ENCODE measurements around the gene PLSCR2.
"Not testable (repeated sequence)": the region's sequence is repeated elsewhere in the genome, so short reads cannot be mapped to it uniquely, and the experiment has no call there.

PLSCR2 gene, protein sequence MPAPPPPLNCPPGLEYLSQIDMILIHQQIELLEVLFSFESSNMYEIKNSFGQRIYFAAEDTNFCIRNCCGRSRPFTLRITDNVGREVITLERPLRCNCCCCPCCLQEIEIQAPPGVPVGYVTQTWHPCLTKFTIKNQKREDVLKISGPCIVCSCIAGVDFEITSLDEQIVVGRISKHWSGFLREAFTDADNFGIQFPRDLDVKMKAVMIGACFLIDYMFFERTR

DNA sequence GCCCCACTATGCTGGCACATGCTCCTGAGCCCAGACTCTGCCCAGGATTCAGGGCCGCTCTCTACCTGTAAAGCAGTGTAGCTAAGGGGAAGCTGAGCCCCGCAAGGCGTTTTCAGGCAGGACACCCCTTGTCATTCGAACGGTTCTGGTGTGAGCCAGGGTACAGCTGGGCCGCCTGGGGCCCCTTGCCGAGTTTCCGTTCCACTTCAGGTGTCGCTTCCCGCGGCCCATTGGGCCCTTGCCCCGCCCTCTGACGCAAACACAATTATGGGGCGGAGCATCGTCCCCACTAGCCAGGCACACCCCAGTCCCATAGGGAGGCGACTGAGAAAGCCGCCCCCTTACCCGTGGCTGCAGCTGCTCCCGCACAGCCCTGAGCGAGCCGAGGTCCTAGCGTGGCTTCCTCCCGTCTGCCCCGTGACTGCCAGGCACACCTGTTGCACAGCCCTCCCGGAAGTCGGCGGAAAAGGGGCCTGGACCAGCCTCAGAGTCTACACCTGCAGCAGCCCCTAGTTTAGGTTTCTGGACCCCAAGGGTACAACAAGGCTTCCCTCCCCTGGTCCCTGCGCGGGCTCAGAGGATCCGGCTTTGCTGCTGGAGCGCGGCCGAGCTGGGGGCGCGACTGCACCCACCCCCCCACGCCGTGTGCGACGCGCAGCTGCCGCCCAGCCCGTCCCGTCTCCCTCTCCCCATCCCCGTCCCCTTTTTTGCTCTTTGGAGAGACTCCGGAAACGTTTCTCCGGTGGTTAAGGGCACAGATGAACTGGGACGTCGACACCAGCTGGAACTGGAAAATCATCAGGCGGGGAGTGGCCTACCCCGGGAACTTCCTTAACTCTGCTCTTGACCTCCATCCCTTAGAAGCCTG, at the start of gene PLSCR2:
Gene PLSCR2 (minus strand): TSS at position 412 of the 868 bp plus-strand sequence. CDS start 9,657 bp downstream, outside the sequence.
- DNase-seq, result peak; percentile 80

GRCh38 chr3:146517684-146518435, 48.5 kb upstream of the PLSCR2 start:
- DNase-seq, result no peak

GRCh38 chr3:146513386-146514051, 44.2 kb upstream of the PLSCR2 start:
- no peak for DNase-seq

GRCh38 chr3:146511402-146512134, 42.2 kb upstream of the PLSCR2 start:
- no peak for DNase-seq

DNA sequence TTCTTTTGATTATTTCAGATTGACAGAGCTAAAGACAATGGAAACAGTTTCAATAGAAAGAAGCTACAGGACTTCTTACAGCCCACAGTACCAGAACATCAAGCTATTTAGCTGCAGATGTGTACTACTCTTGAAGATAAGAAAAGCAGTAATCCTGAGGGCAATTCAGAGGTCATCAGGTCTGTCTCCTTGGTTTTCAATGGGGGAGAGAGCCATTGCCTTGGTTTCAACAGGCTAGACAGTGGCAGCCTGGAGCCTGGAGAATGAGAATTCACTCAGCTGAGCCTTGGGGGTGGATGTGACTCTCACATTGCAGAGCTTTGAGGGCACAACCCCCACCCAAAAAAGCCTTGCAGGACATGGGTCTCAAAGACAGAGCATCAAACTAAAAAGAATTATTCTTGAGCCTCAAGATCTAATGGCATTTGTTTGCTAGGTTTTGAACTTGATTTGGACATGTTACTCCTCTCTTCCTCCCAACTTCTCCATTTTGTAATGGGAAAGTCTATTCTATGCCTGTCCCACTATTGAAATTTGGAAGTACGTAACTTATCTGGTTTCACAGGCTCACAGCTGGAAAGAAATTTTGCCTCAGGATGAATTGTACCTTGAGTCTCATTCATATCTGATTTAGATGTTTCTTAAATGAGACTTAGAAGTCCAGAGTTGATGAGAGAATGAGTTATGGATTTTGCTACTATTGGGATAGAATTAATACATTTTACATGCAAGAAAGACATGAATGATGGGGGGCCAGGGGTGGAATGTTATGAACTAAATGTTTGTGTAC, 38.2 kb upstream of the PLSCR2 start:
- no peak for DNase-seq

GRCh38 chr3:146505516-146505915, 36.2 kb upstream of the PLSCR2 start:
- DNase-seq, result no peak

- DNase-seq, result no peak
Observed at GRCh38 chr3:146504498-146505197, 35.3 kb upstream of the PLSCR2 start.

GRCh38 chr3:146503461-146504202, 34.3 kb upstream of the PLSCR2 start:
- no peak for DNase-seq

DNA sequence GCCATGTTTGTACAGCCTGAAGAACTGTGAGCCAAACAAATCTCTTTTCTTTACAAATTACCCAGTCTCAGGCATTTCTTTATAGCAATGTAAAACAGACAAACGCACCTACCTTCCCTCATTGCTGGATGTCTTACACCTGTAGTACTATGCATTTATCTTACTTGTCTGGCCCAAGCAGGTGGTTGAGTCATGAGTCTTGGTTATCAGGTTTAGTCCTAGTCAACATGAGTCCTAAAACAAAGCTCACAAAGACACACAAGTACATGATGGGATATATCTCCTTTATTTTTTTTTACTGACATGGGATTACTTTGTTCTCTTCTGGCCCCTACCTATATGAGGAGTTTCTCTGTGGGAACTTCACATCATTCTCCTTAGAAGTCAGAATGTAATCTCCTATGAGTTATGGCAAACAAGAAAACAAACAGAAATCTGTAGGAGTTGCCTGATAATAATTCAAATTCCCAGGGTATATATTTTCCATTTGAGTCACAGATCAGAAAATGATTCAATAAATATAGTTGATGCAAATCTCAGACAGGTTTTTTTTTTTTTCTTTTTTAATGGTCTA, 33.6 kb upstream of the PLSCR2 start:
- DNase-seq, result no peak

- DNase-seq, result no peak
Observed at GRCh38 chr3:146501752-146502151, 32.4 kb upstream of the PLSCR2 start.

DNA sequence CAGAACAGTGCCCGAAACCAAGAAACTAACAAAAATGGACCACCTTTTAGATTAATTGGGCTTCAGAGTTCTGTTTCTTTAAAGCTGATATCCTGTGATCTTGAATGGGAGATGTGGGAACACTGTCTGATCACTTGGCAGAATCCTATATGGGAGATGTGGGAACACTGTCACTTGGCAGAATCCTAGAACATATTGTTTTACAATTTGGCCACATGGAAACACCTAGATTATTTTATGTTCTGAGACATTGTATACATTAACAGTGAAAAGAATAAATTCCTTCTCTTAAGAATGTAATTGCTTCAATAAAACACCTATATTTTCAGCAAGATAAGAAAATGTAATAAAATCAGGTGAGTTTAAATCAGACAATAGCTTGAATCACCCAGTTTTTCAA, 30.3 kb upstream of the PLSCR2 start:
- no peak for DNase-seq

GRCh38 chr3:146498002-146498736, 28.8 kb upstream of the PLSCR2 start:
- peak; percentile 14 for DNase-seq

DNA sequence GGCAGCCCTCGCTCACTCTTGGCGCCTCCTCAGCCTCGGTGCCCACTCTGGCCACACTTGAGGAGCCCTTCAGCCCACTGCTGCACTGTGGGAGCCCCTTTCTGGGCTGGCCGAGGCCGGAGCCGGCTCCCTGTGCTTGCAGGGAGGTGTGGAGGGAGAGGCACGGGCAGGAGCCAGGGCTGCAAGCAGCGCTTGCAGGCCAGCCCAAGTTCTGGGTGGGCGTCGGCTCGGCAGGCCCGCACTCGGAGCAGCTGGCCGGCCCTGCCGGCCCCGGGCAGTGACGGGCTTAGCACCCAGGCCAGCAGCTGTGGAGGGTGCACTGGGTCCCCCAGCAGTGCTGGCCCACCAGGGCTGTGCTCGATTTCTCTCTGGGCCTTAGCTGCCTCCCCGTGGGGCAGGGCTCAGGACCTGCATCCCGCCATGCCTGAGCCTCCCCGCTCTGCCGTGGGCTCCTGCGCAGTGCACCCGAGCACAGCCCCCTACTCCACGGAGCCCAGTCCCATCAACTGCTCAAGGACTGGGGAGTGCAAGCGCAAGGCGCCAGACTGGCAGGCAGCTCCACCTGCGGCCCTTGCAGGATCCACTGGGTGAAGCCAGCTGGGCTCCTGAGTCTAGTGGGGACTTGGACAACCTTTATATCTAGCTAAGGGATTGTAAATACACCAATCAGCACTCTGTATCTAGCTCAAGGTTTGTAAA, 27.9 kb upstream of the PLSCR2 start:
- DNase-seq, result not testable (repeated sequence)

GRCh38 chr3:146496726-146497125, 27.4 kb upstream of the PLSCR2 start:
- DNase-seq, result no peak

DNA sequence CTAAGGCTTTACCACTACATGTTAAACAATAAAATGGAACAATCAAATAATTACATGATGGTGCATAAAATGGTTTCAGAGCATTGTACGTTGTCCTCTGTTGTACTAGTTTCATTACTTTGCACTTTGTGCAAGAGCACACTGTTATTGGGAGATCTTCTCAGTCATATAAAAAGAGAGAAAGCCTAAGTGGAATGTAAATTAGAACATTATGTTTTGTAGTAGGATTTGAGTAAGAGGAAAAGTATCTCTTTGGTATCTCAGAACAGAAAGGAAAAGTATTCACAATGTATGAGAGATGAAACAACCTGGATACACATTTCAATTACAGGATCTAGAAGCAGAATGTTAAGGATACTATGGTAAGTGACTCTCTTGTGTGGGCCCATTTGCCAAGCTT, 26.9 kb upstream of the PLSCR2 start:
- no peak for DNase-seq

DNA sequence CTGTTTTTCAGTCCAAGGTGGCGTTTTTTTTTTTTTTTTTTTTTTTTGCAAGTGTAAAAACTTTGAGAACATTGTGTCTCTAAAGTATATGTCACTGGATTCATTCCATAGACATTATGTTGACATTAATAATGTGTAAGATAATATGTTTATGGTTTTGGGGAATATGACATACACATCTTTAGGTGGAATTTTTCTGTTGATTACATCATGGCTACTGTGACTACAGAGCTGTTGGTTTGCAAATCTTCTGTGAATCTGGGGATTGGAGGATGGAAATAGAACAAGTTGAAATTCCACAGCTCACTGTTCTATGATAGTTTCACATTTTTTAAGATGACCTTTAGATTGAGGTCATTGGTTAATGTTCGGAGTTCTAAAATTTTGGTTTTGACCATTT, 24.4 kb upstream of the PLSCR2 start:
- no peak for DNase-seq

DNA sequence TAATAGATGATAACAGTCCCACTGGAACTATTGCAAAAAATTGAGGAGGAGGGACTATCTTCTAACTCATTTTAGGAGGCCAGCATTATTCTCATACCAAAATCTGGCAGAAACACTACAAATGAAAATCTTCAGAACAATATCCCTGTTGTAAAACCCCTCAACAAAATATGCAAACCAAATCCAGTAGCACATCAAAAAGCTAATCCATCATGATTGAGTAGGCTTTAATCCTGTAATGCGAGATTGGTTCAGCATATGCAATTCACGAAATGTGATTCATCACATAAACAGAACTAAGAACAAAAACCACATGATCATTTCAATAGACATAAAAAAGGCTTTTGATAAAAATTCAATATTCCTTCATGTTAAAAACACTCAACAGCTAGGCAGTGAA, 23.9 kb upstream of the PLSCR2 start:
- DNase-seq, result no peak

GRCh38 chr3:146491303-146491702, 21.9 kb upstream of the PLSCR2 start:
- DNase-seq, result no peak
